ENCODE data around the gene CHCHD6.

CHCHD6 gene

DNA sequence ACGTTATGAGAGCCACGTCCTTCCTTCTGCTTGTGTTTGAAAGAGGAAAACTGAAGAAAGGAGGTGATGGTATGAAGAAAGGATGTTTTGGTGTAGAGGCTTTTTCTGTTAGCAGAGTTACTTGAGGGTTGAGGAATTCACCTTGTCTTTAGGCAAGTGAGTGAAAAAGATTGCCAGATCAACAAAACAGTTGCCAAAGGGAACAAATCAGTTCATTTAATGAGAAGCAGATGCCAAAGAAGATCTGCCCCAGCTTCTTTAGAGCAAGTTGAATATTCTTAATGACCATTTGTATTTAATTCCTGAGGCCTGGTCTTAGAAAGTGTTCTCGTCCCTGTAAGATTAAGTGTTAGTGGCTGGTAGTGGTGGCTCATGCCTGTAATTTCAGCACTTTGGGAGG lies 2.6 kb downstream of the CHCHD6 start:
- H3K27ac Mint-ChIP-seq = no peak overlapping the region
- no peak overlapping the region for H3K4me3 Mint-ChIP-seq
- H3K27me3 Mint-ChIP-seq = peaks cover 40% of the 10 kb centered on the region
- H3K9me3 Mint-ChIP-seq = no peaks in the 10 kb centered on the region
- H3K4me1 Mint-ChIP-seq (ENCODE audit: low read depth) = peaks cover 20% of the 10 kb centered on the region
- peaks cover 6% of the 10 kb centered on the region for H3K36me3 Mint-ChIP-seq (ENCODE audit: low read depth)
- intact Hi-C loops (cut with micrococcal nuclease) = no loop called here

DNA sequence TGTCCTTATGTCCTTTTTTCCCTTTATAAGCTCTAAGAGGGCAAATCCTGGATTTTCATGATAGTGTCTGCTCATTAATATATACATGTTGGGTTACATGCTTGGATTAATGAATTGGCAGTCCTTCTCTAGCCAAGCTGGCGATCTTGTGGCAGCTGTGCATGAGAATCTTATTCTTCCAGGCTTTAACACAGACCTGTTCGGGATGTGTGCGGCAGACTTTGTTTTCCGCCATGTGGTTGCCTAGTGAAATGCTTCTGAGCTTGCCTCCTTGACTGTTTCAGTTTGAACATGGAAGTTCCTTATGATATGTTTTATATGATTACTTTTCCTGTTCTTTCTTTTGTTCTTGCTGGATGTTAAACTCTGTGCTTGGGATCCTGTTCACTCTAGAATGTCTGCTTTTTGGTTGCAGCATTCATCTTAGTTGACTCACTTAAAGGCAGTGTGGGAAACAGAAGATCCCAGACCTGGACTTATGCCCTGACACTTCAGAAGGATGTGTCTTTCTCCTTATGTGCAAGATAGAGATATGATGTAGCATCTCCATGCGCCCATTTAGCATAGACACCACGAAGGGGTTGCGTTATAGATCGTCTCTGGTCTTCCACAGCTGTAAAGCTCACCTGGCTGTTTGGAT lies 7.2 kb downstream of the CHCHD6 start:
- intact Hi-C loops (cut with micrococcal nuclease) = no loop called here
- Mint-ChIP-seq H3K4me3 (no peak overlapping the region), H3K27me3 (no peaks in the 10 kb centered on the region), H3K4me1 (ENCODE audit: low read depth) (peaks cover 4% of the 10 kb centered on the region), H3K36me3 (ENCODE audit: low read depth) (no peaks in the 10 kb centered on the region), H3K9me3 (no peaks in the 10 kb centered on the region), H3K27ac (no peak overlapping the region)

GRCh38 chr3:126713199-126713598 lies 9.2 kb downstream of the CHCHD6 start:
- Mint-ChIP-seq H3K27ac (no peak overlapping the region), H3K4me1 (ENCODE audit: low read depth) (peaks cover 6% of the 10 kb centered on the region), H3K27me3 (no peaks in the 10 kb centered on the region), H3K4me3 (no peak overlapping the region), H3K9me3 (no peaks in the 10 kb centered on the region), H3K36me3 (ENCODE audit: low read depth) (no peaks in the 10 kb centered on the region)
- intact Hi-C loops (cut with micrococcal nuclease) = no loop called here

- no peaks in the 10 kb centered on the region for H3K27me3 Mint-ChIP-seq
- H3K27ac Mint-ChIP-seq = no peak overlapping the region
- peaks cover 6% of the 10 kb centered on the region for H3K4me1 Mint-ChIP-seq (ENCODE audit: low read depth)
- no peaks in the 10 kb centered on the region for H3K36me3 Mint-ChIP-seq (ENCODE audit: low read depth)
- intact Hi-C loops (cut with micrococcal nuclease) = no loop called here
- H3K4me3 Mint-ChIP-seq = no peak overlapping the region
- H3K9me3 Mint-ChIP-seq = no peaks in the 10 kb centered on the region
Measured at GRCh38 chr3:126714276-126714900, 10.3 kb downstream of the CHCHD6 start.

DNA sequence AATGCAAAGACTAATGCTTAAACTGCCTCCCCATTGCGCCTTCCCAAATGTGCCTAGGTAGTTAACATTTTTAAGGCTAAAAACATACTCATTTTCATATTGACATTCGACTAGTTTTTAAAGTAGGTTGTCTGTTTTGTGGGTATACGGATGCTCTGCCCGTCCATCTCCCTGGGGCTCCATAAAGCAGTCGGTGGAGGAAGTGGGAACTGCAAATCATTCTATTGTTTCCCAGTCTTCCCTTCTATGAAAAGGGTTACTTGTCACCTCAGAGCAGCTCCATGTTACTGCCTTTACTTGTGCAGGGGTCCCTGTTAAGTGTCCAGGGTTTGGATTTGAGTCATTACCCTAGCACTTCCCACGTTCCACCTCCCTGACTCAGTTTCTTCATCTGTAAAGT lies 10.9 kb downstream of the CHCHD6 start:
- H3K9me3 Mint-ChIP-seq = no peaks in the 10 kb centered on the region
- H3K27me3 Mint-ChIP-seq = no peaks in the 10 kb centered on the region
- H3K36me3 Mint-ChIP-seq (ENCODE audit: low read depth) = no peaks in the 10 kb centered on the region
- intact Hi-C loops (cut with micrococcal nuclease) = no loop called here
- peaks cover 6% of the 10 kb centered on the region for H3K4me1 Mint-ChIP-seq (ENCODE audit: low read depth)
- no peak overlapping the region for H3K27ac Mint-ChIP-seq
- H3K4me3 Mint-ChIP-seq = no peak overlapping the region

DNA sequence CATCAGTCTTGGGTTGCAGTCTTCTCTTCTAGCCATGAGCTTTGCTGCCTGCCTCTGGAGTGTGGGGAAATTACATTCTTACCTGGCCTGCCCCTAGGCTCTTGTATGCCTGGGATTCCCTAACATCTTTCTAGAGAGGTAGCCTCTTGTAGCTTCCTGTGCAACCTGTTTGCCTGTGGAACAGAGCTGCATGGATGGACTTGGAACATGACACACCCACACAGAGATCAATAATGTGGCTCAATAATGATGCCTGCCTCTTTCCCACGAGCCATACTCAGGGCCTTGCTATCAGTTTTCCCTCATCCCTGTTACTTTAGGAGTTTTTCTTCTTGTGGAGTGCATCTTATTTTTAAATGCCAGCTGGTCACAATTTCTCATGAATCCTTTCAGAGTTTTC lies 11.4 kb downstream of the CHCHD6 start:
- Mint-ChIP-seq H3K27me3 (no peaks in the 10 kb centered on the region), H3K4me3 (no peak overlapping the region), H3K36me3 (ENCODE audit: low read depth) (no peaks in the 10 kb centered on the region), H3K27ac (no peak overlapping the region), H3K4me1 (ENCODE audit: low read depth) (peaks cover 6% of the 10 kb centered on the region), H3K9me3 (no peaks in the 10 kb centered on the region)
- intact Hi-C loops (cut with micrococcal nuclease) = no loop called here

GRCh38 chr3:126716057-126716456 lies 12.0 kb downstream of the CHCHD6 start:
- no peaks in the 10 kb centered on the region for H3K9me3 Mint-ChIP-seq
- no peak overlapping the region for H3K27ac Mint-ChIP-seq
- intact Hi-C loops (cut with micrococcal nuclease) = no loop called here
- peaks cover 6% of the 10 kb centered on the region for H3K4me1 Mint-ChIP-seq (ENCODE audit: low read depth)
- no peak overlapping the region for H3K4me3 Mint-ChIP-seq
- no peaks in the 10 kb centered on the region for H3K27me3 Mint-ChIP-seq
- H3K36me3 Mint-ChIP-seq (ENCODE audit: low read depth) = no peaks in the 10 kb centered on the region

GRCh38 chr3:126718561-126719445 lies 14.8 kb downstream of the CHCHD6 start:
- Mint-ChIP-seq H3K4me3 (no peak overlapping the region), H3K9me3 (no peaks in the 10 kb centered on the region), H3K4me1 (ENCODE audit: low read depth) (peaks cover 6% of the 10 kb centered on the region), H3K27ac (no peak overlapping the region), H3K27me3 (no peaks in the 10 kb centered on the region), H3K36me3 (ENCODE audit: low read depth) (no peaks in the 10 kb centered on the region)
- intact Hi-C loops (cut with micrococcal nuclease) = no loop called here

DNA sequence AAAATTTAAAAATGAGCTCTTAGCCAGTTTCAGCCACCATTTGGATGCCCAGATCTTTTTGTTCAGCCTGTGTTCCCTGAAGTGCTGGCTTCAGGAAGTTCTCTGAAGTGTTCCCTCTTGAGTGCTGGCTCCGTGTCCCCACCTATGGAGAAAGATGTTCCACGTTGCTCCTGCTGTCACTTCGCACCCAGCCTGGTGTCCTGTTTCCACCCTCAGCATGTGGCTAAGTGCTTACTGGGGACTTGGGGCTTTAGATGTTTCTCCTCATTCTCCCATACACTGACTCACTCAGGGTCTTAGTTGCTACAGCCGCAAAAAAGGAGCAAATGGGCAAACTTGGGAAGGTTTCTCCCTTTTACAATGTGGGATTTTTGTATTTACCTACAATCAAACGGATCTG lies 16.6 kb downstream of the CHCHD6 start:
- intact Hi-C loops (cut with micrococcal nuclease) = no loop called here
- Mint-ChIP-seq H3K36me3 (ENCODE audit: low read depth) (no peaks in the 10 kb centered on the region), H3K9me3 (peaks cover 12% of the 10 kb centered on the region), H3K27me3 (no peaks in the 10 kb centered on the region), H3K4me3 (no peak overlapping the region), H3K4me1 (ENCODE audit: low read depth) (peaks cover 6% of the 10 kb centered on the region), H3K27ac (no peak overlapping the region)

DNA sequence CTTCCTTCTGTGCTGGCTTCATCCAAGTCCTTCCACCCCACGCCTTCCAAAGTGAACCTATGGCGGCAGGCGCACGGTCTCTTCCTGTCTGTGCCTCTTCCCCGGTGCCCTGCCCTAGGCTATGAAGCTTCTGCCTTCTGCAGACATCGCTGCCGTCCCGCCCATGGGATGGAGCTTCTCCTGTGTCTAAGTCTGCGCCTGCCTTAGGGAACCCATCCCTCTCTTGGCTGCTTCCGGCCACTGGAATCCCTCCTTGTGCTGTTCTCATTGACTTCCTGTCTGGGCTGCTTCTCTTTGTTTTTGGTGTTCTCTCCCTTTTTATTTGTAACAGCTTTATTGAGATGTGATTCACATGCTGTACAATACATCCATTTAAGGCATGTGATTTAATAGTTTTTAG lies 17.2 kb downstream of the CHCHD6 start:
- no peak overlapping the region for H3K27ac Mint-ChIP-seq
- H3K4me1 Mint-ChIP-seq (ENCODE audit: low read depth) = peaks cover 2% of the 10 kb centered on the region
- peaks cover 12% of the 10 kb centered on the region for H3K9me3 Mint-ChIP-seq
- intact Hi-C loops (cut with micrococcal nuclease) = no loop called here
- no peaks in the 10 kb centered on the region for H3K27me3 Mint-ChIP-seq
- H3K4me3 Mint-ChIP-seq = no peak overlapping the region
- H3K36me3 Mint-ChIP-seq (ENCODE audit: low read depth) = no peaks in the 10 kb centered on the region

GRCh38 chr3:126723237-126723636 lies 19.2 kb downstream of the CHCHD6 start:
- Mint-ChIP-seq H3K27me3 (no peaks in the 10 kb centered on the region), H3K9me3 (peaks cover 12% of the 10 kb centered on the region), H3K36me3 (ENCODE audit: low read depth) (no peaks in the 10 kb centered on the region), H3K4me3 (no peak overlapping the region), H3K27ac (no peak overlapping the region), H3K4me1 (ENCODE audit: low read depth) (no peaks in the 10 kb centered on the region)
- intact Hi-C loops (cut with micrococcal nuclease) = no loop called here

DNA sequence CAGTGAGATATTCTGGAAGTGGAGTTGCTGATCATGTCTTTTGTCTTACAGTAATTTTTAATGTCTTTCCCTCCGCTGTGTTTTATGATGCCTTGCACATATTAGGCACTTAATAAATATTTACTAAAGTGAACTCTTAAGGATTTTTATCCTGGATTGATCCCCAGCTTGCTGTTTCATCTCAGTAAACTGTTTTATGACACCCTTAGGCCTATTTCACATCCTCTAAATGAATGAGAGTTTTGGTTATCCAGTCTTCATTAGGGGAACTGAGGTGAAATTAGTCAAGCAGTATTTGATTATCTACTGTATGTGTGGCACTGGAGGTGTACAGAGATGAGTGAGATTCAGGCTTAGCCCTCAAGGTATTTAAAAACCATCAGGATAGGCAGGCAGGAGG lies 19.8 kb downstream of the CHCHD6 start:
- intact Hi-C loops (cut with micrococcal nuclease) = no loop called here
- peaks cover 12% of the 10 kb centered on the region for H3K9me3 Mint-ChIP-seq
- no peaks in the 10 kb centered on the region for H3K27me3 Mint-ChIP-seq
- no peak overlapping the region for H3K4me3 Mint-ChIP-seq
- H3K4me1 Mint-ChIP-seq (ENCODE audit: low read depth) = no peaks in the 10 kb centered on the region
- H3K27ac Mint-ChIP-seq = no peak overlapping the region
- H3K36me3 Mint-ChIP-seq (ENCODE audit: low read depth) = no peaks in the 10 kb centered on the region

GRCh38 chr3:126728680-126729079 lies 24.6 kb downstream of the CHCHD6 start:
- intact Hi-C loops (cut with micrococcal nuclease) = no loop called here
- peaks cover 12% of the 10 kb centered on the region for H3K9me3 Mint-ChIP-seq
- no peak overlapping the region for H3K4me3 Mint-ChIP-seq
- H3K4me1 Mint-ChIP-seq (ENCODE audit: low read depth) = peaks cover 12% of the 10 kb centered on the region
- no peaks in the 10 kb centered on the region for H3K36me3 Mint-ChIP-seq (ENCODE audit: low read depth)
- H3K27ac Mint-ChIP-seq = no peak overlapping the region
- H3K27me3 Mint-ChIP-seq = no peaks in the 10 kb centered on the region

DNA sequence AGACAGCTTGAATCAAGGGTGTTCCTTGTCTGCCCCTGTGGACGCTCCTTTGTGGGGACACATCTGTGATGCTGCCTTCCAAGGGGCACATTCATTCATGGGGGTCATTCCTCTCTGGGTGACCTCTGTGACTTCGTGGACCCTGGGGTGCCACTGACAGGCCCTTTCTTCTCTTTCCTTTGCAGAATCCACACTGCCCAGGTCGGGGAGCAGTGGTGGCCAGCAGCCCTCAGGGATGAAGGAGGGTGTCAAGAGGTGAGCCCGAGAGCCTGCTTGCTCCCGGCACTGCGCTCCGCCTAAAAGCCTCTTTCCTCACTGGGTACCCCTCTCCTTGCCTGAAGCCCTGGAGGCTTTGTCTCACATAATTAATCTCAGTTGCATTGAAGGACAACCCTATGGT lies 26.3 kb downstream of the CHCHD6 start:
- H3K4me3 Mint-ChIP-seq = no peak overlapping the region
- no peaks in the 10 kb centered on the region for H3K27me3 Mint-ChIP-seq
- no peaks in the 10 kb centered on the region for H3K36me3 Mint-ChIP-seq (ENCODE audit: low read depth)
- peak overlapping the region; percentile 50 for H3K27ac Mint-ChIP-seq
- intact Hi-C loops (cut with micrococcal nuclease) = no loop called here
- no peaks in the 10 kb centered on the region for H3K9me3 Mint-ChIP-seq
- peaks cover 20% of the 10 kb centered on the region for H3K4me1 Mint-ChIP-seq (ENCODE audit: low read depth)

Measured in dendritic cell treated with granulocyte-macrophage colony-stimulating factor and Interleukin-4, amounts not matched to agents 40 ng/mL and 50 ng/mL, for 4 days (primary cell).